ENCODE data around the gene ARHGAP25. TPM values are rescaled to one million over a fixed set of nuclear protein-coding genes. Genes with fewer than 3 reads are reported as not detected.
A peak's percentile ranks its signal among the peaks of the same experiment; 100 is the strongest.

ARHGAP25 gene
- total and polyA plus RNA-seq, 10 of the 15 experiments (the other 5 are each of a cell fraction or from before 2014, with no cell fraction given): 0.15 to 1.0 (median 0.46) TPM

DNA sequence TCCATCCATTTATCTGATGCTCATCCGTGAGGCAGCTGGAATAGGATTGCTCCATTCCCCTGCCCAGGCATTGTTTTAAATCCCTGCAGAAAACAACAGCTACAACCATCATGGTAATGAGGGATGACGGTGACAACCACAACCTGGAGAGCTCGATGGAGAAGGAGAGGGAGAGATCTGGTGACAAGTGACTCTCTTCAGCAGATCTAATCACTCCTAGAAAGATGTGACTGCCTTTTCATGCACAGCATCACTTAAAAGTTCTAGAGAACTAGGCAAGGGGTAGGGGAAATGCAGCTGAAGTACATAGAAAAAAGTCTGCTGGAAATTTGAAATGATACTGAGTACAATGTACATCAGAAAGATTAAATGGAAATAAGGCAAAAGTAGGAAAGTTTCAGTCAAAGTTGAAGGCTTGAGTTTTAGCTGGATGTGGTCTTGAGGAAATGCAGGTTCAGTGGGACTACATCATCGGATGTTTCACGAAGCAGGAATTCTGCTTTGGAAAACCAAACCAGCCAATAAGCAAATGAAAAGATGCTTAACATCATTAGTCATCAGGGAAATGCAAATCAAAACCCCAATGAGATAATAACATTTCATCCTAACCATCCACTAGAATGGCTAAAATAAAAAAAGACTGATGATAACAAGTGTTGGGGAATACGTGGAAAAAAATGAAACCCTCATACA is 6.8 kb upstream of the ARHGAP25 start:
- 90% methylated on average over 6 of the region's 6 CpGs for WGBS (ENCODE audit: insufficient coverage, insufficient replicate concordance, low lambda C conversion rate, missing lambda C conversion rate)
- H3K4me3 ChIP-seq: no peak overlapping the region
- H3K27ac ChIP-seq (ENCODE audit: control insufficient read depth, insufficient read depth): peak overlapping the region; percentile 40; the same call in 1 of the 2 replicates
- no peak overlapping the region for H3K9ac ChIP-seq (ENCODE audit: control insufficient read depth, insufficient read depth, low read length)
- ChIA-PET RAD21 (ENCODE audit: unreplicated experiment) (no interaction called here), SMC1A (ENCODE audit: uncharacterized antibody, unreplicated experiment) (interaction anchor here (1.3 kb wide), 1 partner anchor 10 kb away, joined by 3 read pairs; no protein-coding TSS in a partner anchor), CTCF (interaction anchor here (1.0 to 1.7 kb wide), 3 partner anchors 10 to 132 kb away, joined by 3 to 4 read pairs (median 3); no protein-coding TSS in a partner anchor), POLR2A (no interaction called here)
- TF ChIP-seq, protein P1, sequence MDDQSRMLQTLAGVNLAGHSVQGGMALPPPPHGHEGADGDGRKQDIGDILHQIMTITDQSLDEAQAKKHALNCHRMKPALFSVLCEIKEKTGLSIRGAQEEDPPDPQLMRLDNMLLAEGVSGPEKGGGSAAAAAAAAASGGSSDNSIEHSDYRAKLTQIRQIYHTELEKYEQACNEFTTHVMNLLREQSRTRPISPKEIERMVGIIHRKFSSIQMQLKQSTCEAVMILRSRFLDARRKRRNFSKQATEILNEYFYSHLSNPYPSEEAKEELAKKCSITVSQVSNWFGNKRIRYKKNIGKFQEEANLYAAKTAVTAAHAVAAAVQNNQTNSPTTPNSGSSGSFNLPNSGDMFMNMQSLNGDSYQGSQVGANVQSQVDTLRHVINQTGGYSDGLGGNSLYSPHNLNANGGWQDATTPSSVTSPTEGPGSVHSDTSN (IDR thresholded peaks at IDR 0.05; ENCODE audit: insufficient replicate concordance, low read depth, low read length): no peak
- no TSS peak for BruUV-seq (replicated peaks)
- H2AFZ ChIP-seq (ENCODE audit: control insufficient read depth, low read depth, low read length): no peak overlapping the region
- DNase-seq (ENCODE audit: low read depth, low spot score) (no peak), ATAC-seq (no peak), FAIRE-seq (no peak)
- H3K4me2 ChIP-seq (ENCODE audit: control insufficient read depth, insufficient read depth): peak overlapping the region; percentile 66; the same call in 1 of the 2 replicates
- no peaks in the 10 kb centered on the region for H3K36me3 ChIP-seq (ENCODE audit: control insufficient read depth in 2 of 2, insufficient read depth in 2 of 2, low read length in 1 of 2)
- H3K79me2 ChIP-seq (ENCODE audit: control insufficient read depth, insufficient read depth, low read length): no peaks in the 10 kb centered on the region
- intact Hi-C loops (cut with micrococcal nuclease; ENCODE audit: unreplicated experiment) (no loop called here), in situ Hi-C loops (cut with MboI) (no loop called here)
- H4K20me1 ChIP-seq (ENCODE audit: control insufficient read depth, insufficient read depth): no peaks in the 10 kb centered on the region
- no peaks in the 10 kb centered on the region for H3K9me3 ChIP-seq (replicated peaks; ENCODE audit: control insufficient read depth, insufficient read depth, low read length)
- H3K4me1 ChIP-seq (ENCODE audit: control insufficient read depth, insufficient read depth, low read length): peaks cover 16% of the 10 kb centered on the region
- H3K27me3 ChIP-seq (replicated peaks in 1 of 2; ENCODE audit: control insufficient read depth in 2 of 2, insufficient read depth in 2 of 2, low read length in 1 of 2): no peaks in the 10 kb centered on the region; a peak in 1 of 4 replicates

DNA sequence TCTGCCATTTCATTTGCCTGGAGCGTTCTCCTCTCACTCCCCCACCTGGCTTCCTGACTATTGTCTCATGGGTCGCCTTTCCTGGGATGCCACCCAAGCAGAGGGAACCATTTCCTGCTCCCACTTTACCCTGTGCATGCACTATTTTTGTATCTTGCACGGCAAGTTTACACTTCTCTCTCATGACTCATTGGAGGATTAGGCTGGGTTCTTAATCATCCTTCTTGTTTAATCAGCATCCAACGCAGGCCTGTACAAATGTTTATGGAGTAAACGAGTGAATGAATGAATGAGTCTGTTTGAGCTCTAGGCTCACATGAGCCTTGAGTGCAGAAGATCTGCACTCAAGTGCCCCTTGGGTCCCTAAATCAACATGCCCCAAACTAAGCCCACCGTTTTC is 3.8 kb upstream of the ARHGAP25 start:
- POLR2A ChIA-PET: no interaction called here
- RAD21 ChIA-PET (ENCODE audit: unreplicated experiment): no interaction called here
- Histone ChIP-seq H3K36me3 (ENCODE audit: control insufficient read depth in 2 of 2, insufficient read depth in 2 of 2, low read length in 1 of 2) (no peaks in the 10 kb centered on the region), H3K27ac (ENCODE audit: control insufficient read depth, insufficient read depth) (no peak overlapping the region), H3K9ac (ENCODE audit: control insufficient read depth, insufficient read depth, low read length) (no peak overlapping the region), H3K4me3 (no peak overlapping the region), H3K4me2 (ENCODE audit: control insufficient read depth, insufficient read depth) (no peak overlapping the region), H3K79me2 (ENCODE audit: control insufficient read depth, insufficient read depth, low read length) (no peaks in the 10 kb centered on the region; the same call in 1 of the 2 replicates), H3K9me3 (replicated peaks; ENCODE audit: control insufficient read depth, insufficient read depth, low read length) (no peaks in the 10 kb centered on the region), H3K4me1 (ENCODE audit: control insufficient read depth, insufficient read depth, low read length) (peaks cover 26% of the 10 kb centered on the region), H2AFZ (ENCODE audit: control insufficient read depth, low read depth, low read length) (no peak overlapping the region), H3K27me3 (replicated peaks in 1 of 2; ENCODE audit: control insufficient read depth in 2 of 2, insufficient read depth in 2 of 2, low read length in 1 of 2) (no peaks in the 10 kb centered on the region; a peak in 1 of 4 replicates), H4K20me1 (ENCODE audit: control insufficient read depth, insufficient read depth) (no peaks in the 10 kb centered on the region)
- CTCF ChIA-PET: interaction anchor here (1.4 to 1.9 kb wide), 2 partner anchors 21 to 22 kb away, joined by 3 to 5 read pairs; no protein-coding TSS in a partner anchor
- TF ChIP-seq, protein P2, sequence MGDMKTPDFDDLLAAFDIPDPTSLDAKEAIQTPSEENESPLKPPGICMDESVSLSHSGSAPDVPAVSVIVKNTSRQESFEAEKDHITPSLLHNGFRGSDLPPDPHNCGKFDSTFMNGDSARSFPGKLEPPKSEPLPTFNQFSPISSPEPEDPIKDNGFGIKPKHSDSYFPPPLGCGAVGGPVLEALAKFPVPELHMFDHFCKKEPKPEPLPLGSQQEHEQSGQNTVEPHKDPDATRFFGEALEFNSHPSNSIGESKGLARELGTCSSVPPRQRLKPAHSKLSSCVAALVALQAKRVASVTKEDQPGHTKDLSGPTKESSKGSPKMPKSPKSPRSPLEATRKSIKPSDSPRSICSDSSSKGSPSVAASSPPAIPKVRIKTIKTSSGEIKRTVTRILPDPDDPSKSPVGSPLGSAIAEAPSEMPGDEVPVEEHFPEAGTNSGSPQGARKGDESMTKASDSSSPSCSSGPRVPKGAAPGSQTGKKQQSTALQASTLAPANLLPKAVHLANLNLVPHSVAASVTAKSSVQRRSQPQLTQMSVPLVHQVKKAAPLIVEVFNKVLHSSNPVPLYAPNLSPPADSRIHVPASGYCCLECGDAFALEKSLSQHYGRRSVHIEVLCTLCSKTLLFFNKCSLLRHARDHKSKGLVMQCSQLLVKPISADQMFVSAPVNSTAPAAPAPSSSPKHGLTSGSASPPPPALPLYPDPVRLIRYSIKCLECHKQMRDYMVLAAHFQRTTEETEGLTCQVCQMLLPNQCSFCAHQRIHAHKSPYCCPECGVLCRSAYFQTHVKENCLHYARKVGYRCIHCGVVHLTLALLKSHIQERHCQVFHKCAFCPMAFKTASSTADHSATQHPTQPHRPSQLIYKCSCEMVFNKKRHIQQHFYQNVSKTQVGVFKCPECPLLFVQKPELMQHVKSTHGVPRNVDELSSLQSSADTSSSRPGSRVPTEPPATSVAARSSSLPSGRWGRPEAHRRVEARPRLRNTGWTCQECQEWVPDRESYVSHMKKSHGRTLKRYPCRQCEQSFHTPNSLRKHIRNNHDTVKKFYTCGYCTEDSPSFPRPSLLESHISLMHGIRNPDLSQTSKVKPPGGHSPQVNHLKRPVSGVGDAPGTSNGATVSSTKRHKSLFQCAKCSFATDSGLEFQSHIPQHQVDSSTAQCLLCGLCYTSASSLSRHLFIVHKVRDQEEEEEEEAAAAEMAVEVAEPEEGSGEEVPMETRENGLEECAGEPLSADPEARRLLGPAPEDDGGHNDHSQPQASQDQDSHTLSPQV (IDR thresholded peaks at IDR 0.05): no peak
- no peak for TF ChIP-seq PAX5 (IDR thresholded peaks at IDR 0.05; ENCODE audit: borderline replicate concordance, low read depth, low read length)
- TF ChIP-seq, protein P3, sequence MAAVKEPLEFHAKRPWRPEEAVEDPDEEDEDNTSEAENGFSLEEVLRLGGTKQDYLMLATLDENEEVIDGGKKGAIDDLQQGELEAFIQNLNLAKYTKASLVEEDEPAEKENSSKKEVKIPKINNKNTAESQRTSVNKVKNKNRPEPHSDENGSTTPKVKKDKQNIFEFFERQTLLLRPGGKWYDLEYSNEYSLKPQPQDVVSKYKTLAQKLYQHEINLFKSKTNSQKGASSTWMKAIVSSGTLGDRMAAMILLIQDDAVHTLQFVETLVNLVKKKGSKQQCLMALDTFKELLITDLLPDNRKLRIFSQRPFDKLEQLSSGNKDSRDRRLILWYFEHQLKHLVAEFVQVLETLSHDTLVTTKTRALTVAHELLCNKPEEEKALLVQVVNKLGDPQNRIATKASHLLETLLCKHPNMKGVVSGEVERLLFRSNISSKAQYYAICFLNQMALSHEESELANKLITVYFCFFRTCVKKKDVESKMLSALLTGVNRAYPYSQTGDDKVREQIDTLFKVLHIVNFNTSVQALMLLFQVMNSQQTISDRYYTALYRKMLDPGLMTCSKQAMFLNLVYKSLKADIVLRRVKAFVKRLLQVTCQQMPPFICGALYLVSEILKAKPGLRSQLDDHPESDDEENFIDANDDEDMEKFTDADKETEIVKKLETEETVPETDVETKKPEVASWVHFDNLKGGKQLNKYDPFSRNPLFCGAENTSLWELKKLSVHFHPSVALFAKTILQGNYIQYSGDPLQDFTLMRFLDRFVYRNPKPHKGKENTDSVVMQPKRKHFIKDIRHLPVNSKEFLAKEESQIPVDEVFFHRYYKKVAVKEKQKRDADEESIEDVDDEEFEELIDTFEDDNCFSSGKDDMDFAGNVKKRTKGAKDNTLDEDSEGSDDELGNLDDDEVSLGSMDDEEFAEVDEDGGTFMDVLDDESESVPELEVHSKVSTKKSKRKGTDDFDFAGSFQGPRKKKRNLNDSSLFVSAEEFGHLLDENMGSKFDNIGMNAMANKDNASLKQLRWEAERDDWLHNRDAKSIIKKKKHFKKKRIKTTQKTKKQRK (IDR thresholded peaks at IDR 0.05; ENCODE audit: low read depth, low read length): no peak
- no peak for TF ChIP-seq CREB1 (IDR thresholded peaks at IDR 0.05; ENCODE audit: low read depth)
- BruUV-seq (replicated peaks): no TSS peak
- no peak for FAIRE-seq
- in situ Hi-C loops (cut with MboI): no loop called here
- no peak for DNase-seq (ENCODE audit: low read depth, low spot score)
- SMC1A ChIA-PET (ENCODE audit: uncharacterized antibody, unreplicated experiment): no interaction called here
- 84% methylated on average over 6 of the region's 6 CpGs for WGBS (ENCODE audit: insufficient coverage, insufficient replicate concordance, low lambda C conversion rate, missing lambda C conversion rate)
- no peak for ATAC-seq
- intact Hi-C loops (cut with micrococcal nuclease; ENCODE audit: unreplicated experiment): no loop called here

All from GM12878 (cell line).